HG02588 (cell line): ENCODE results near the gene CD84.
"Not testable (repeated sequence)": the region's sequence is repeated elsewhere in the genome, so short reads cannot be mapped to it uniquely, and the experiment has no call there.

Source experiments
- ATAC-seq: cut with Tn5 transposase; IDR thresholded peaks from one replicate; pipeline ENCODE4 v1.9.1; 2021; ENCODE audit warnings: mild to moderate bottlenecking, moderate library complexity; ENCODE audit not compliant: unreplicated experiment

Gene CD84

GRCh38 chr1:160579216-160579701 is at the start of gene CD84:
Gene CD84, minus strand, starts transcription at chr1:160579496. Its CDS starts 59 bp downstream, at chr1:160579437.
- no peak for ATAC-seq

- ATAC-seq, result no peak
Measured at GRCh38 chr1:160628799-160629263, 49.5 kb upstream of the CD84 start.

GRCh38 chr1:160627677-160628289 is 48.5 kb upstream of the CD84 start:
- ATAC-seq, result not testable (repeated sequence)

GRCh38 chr1:160626509-160627342 is 47.4 kb upstream of the CD84 start:
- ATAC-seq, result peak; percentile 26

GRCh38 chr1:160625725-160626498 is 46.6 kb upstream of the CD84 start:
- ATAC-seq, result no peak

GRCh38 chr1:160625321-160625720 is 46.0 kb upstream of the CD84 start:
- ATAC-seq, result no peak

GRCh38 chr1:160624464-160624863 is 45.2 kb upstream of the CD84 start:
- ATAC-seq, result no peak

GRCh38 chr1:160623862-160624261 is 44.6 kb upstream of the CD84 start:
- peak; percentile 23 for ATAC-seq

- no peak for ATAC-seq
Measured at GRCh38 chr1:160623227-160623633, 43.9 kb upstream of the CD84 start.

GRCh38 chr1:160622501-160623226 is 43.4 kb upstream of the CD84 start:
- ATAC-seq, result no peak

GRCh38 chr1:160621633-160622413 is 42.5 kb upstream of the CD84 start:
- ATAC-seq, result no peak

GRCh38 chr1:160620942-160621632 is 41.8 kb upstream of the CD84 start:
- ATAC-seq, result no peak

GRCh38 chr1:160619742-160620277 is 40.5 kb upstream of the CD84 start:
- no peak for ATAC-seq

- no peak for ATAC-seq
Measured at GRCh38 chr1:160618763-160619274, 39.5 kb upstream of the CD84 start.

GRCh38 chr1:160618327-160618726 is 39.0 kb upstream of the CD84 start:
- ATAC-seq, result no peak

- ATAC-seq, result no peak
Measured at GRCh38 chr1:160615660-160616059, 36.4 kb upstream of the CD84 start.

GRCh38 chr1:160614410-160614809 is 35.1 kb upstream of the CD84 start:
- no peak for ATAC-seq

- no peak for ATAC-seq
Measured at GRCh38 chr1:160612613-160613218, 33.4 kb upstream of the CD84 start.
